DMS53 (cell line): ENCODE data around the gene TET1.
"Not testable (repeated sequence)": the region's sequence is repeated elsewhere in the genome, so short reads cannot be mapped to it uniquely, and the experiment has no call there.

ENCODE experiments used
- DNase-seq: peaks from one replicate; lab custom pipeline; 2025; lab: John Stamatoyannopoulos, UW

The TET1 gene

DNA sequence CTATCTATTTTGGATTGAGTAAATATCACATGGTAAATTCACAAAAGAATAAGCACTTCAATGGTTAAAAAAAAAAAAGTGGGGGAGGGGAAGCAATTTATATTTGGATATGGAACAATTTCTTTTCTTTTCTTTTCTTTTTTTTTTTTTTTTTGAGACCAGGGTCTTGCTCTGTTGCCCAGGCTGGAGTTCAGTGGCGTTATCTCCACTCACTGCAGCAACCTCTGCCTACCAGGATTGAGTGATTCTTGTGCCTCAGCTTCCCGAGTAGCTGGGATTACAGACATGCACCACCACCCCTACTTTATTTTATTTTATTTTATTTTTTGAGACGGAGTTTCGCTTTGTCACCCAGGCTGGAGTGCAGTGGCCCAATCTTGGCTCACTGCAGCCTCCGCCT, 148.8 kb downstream of the TET1 start:
- not testable (repeated sequence) for DNase-seq

GRCh38 chr10:68713065-68713464, 152.9 kb downstream of the TET1 start:
- not testable (repeated sequence) for DNase-seq

- no peak for DNase-seq
Observed at GRCh38 chr10:68717435-68717834, 157.3 kb downstream of the TET1 start.

DNA sequence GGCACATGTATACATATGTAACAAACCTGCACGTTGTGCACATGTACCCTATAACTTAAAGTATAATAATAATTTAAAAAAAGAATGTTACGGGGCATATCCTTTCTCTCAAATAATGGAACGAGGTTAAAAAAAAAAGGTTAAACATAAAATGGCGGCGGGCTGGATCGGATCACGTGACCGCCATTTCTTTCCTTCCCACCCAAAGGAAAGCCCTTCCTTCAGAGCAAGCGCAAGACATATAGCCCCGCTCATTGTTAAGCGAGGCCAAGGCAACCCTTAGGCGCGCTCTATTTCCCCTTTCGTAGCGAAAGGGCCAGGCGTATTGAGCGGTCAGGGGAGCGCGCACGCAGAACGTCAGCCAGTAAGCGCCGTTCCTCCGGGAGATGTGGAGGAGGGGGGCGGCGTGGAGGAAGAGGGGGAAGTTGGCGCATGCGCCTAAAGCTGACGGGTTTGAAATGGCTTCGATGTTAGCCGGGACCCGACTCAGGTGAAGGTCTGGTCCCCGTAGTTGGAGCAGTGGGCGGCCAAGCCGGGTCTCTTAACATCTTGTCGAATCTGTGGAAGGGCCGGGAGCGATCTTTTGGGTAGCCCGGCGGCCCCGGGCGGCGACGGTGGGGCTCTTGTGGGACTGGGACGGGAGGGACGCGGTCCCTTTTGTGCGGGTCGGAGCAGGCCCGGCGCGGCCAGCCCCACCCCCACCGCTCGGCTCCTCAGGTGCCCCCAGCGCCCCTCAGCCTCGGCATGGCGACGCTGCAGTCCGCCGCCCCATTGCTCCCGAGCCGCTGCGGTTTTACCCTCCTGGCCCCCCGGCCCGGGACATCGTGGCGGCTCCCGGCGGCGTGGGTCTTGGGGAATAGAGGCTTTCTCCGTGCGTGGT, 160.9 kb downstream of the TET1 start, which contains the start of gene CCAR1:
TSS of gene CCAR1 (plus strand) at position 447 of the 880 bp plus-strand sequence. CDS start 1,266 bp downstream, outside the sequence.
- peak; percentile 100 for DNase-seq

GRCh38 chr10:68721673-68722335, 161.7 kb downstream of the TET1 start:
- no peak for DNase-seq

DNA sequence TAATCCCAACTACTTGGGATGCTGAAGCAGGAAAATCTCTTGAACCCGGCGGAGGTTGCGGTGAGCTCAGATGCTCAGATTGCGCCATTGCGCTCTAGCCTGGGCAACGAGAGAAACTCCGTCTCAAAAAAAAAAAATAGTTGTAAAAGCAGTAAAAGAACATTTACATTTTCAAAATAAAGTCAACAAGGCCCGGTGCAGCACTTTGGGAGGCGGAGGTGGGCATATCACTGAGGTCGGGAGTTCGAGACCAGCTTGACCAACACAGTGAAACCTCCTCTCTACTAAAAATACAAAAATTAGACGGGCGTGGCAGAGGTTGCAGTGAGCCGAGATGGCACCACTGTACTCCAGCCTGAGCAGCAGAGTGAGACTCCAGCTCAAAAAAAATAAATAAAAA, 164.9 kb downstream of the TET1 start:
- DNase-seq = no peak

DNA sequence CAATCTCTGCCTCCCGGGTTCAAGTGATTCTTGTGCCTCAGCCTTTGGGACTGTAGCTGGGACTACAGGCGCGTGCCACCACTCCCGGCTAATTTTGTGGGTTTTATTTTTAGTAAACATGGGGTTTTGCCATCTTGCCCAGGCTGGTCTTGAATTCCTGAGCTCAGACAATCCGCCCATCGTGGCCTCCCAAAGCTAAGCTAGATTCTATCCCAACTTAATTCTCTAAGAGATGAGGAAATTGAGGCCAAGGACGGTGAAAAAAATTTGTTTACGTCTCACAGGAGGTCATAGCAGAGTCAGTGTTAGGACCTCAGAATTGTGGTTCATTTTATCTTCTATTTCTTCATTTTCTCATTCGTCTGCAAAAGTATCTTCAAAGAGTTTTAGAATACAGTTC, 167.0 kb downstream of the TET1 start:
- no peak for DNase-seq

GRCh38 chr10:68732651-68733050, 172.5 kb downstream of the TET1 start:
- no peak for DNase-seq

DNA sequence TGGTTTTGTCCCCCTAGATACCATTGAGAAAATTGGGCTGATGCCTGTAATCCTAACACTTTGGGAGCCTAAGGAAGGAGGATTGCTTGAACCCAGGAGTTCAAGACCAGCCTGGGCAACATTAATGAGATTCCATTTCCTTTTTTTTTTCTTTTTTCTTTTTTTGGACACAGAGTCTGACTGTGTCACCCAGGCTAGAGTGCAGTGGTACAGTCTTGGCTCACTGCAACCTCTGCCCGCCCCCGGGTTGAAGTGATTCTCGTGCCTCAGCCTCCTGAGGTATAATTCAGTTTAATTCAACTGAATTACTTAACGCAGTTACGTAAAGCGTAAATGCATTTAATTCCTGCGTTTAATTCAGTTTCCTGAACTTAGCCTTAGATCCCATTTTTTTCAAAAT, 174.2 kb downstream of the TET1 start:
- DNase-seq = no peak

DNA sequence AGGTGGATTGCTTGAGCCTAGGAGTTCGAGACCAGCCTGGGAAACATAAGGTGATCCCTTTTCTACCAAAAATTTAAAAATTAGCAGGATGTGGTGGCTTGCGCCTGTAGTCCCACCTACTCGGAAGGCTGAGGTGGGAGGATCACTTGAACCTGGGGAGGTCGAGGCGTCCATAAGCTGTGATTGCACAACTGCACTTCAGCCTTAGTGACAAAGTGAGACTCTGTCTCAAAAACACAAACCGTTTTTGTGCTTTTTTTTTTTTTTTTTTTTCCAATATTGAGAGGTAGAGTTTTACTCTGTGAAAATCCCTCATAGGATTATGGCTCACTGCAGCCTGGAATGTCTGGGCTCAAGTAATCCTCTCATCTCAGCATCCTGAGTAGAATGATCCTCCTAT, 175.0 kb downstream of the TET1 start:
- no peak for DNase-seq

DNA sequence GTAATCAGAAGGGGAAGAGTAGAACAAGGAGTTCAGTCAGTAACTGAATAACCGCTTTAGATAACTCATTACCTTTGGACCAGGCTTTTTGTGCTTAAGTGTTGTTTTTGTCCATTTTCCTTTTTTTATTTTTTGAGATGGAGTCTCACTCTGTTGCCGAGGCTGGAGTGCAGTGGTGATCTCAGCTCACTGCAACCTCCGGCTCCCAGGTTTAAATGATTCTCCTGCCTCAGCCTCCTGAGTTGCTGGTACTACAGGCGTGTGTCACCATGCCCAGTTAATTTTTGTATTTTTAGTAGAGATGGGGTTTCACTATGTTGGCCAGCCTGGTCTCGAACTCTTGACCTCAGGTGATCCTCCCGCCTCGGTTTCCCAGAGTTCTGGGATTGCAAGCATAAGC, 175.6 kb downstream of the TET1 start:
- not testable (repeated sequence) for DNase-seq

GRCh38 chr10:68740676-68741075, 180.5 kb downstream of the TET1 start:
- not testable (repeated sequence) for DNase-seq

GRCh38 chr10:68742397-68742796, 182.3 kb downstream of the TET1 start:
- no peak for DNase-seq
